RCC 7860 (cell line): Measurements from ENCODE around the gene LAMA5.

Source experiments
- DNase-seq: peaks from one replicate; pipeline ENCODE4 v3.0.0-alpha.2; 2015; ENCODE audit warnings: low spot score
- FAIRE-seq: peaks from 2 replicates; lab custom pipeline; 2012; peaks lifted over from hg19 to GRCh38; lab: Jason Lieb, UNC

Gene LAMA5

DNA sequence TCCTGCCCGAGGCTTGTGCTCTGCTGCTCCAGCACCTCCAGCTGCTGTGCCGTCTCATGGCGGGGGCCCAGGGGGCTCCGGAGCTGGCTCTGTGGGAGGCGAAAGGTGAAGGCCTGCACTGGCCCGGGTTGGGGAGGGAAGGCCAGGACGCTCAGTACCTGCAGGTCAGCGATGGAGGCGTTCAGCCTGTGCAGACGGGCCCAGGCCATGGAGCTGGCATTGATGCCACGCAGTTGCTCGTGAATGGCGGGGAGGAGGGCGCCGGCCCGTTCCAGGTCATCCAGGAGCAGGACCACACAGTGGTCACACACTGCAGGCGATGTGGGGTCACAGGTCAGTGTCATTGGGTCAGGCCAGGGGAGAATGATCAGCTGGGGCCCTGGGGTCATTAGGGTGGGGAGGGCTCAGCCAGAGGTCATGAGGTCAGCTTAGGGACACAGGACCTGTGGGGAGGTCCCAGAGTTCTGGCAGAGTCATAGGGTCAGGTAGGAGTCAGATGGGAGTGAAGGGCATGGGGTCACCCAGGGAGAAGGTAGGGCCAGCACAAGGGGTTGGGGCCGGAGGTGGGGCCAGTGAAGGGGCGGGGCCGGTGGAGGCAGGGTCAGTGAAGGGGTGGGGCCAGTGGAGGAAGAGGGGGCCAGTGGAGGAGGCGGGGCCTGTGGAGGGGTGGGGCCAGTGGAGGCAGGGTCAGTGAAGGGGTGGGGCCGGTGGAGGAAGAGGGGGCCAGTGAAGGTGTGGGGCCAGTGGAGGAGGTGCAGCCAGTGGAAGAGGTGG lies 46.3 kb downstream of the LAMA5 start:
- DNase-seq (no peak), FAIRE-seq (no peak)

GRCh38 chr20:62319346-62319909 lies 47.7 kb downstream of the LAMA5 start:
- FAIRE-seq (no peak), DNase-seq (no peak)

DNA sequence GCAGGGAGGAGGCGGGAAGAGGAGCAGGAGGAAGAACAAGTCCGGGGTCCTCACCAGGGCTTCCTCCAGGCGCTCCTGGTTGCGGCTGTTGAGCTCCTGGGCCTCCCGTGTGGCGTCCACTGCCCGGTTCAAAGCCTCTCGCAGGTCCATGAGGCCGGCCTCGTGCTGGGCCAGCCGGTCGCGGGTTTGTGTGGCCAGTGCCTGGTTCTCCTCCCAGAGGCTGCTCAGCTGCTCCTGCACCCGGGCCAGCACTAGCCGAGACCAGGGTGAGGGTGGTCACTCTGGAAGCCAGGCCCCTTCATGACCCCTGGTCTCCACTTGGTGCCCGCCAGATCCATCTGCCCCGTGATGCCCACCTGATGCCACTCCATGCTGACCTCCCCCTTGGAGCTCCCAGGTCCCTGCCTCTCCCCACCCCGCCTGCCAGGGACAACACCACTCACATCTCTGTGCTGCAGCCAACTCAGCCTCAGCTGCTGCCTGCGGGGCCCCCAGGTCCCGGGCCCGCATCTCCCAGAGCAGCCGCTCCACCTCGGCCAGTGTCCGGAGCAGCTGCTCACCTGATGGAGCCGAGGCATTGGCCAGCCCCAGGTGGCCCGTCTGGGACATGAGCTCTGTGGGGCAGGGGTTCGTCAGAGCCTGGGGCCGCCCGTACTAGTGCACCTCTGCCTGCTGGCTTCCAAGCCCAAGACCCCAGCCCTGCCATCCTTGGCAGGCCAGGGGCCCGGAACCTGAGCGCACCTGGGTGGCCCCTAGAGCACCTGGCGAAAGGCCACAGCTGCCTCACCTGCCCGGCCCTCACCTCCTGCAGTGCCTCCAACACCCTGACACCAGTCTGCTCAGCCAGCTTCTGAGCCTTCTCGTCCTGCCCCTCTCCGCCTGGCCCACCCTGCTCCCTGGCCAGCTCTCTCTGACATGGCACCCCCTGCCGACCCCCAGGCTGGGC lies 48.4 kb downstream of the LAMA5 start:
- DNase-seq: no peak
- no peak for FAIRE-seq

GRCh38 chr20:62317167-62317655 lies 49.9 kb downstream of the LAMA5 start:
- no peak for FAIRE-seq

GRCh38 chr20:62316331-62317166 lies 50.6 kb downstream of the LAMA5 start:
- DNase-seq (no peak), FAIRE-seq (no peak)

More at GRCh38 chr20:62317167-62317655, 49.9 kb downstream of the LAMA5 start:
- DNase-seq: no peak

GRCh38 chr20:62315773-62316172 lies 51.3 kb downstream of the LAMA5 start:
- DNase-seq (no peak), FAIRE-seq (no peak)

DNA sequence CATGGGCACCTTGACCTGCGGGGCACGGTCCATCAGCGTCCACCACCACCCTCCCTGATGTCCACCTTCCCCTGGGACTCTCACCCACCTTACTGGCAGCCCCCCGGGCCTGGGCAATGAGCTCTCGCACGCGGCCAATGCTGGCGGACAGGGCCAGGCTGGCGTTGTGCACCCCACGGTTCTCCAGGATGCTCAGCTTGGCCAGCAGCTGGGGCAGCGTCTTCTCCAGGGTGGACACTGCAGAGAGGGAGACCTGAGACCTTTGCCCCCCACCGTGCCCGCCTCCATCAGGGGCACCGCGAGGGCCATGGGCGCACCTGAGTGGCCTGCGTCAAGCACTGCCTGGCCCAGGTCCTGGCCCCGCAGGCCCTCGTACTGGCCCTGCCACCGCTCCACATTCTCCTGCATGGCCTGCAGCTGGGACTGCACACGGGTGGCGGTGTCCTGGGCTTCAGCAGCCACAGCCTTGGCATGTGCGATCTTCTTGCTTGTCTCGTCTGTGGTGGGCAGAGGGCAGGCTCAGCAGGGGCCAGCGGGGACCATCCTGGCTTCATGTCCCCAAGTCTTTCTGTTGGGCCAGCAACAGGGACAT lies 52.3 kb downstream of the LAMA5 start:
- no peak for FAIRE-seq
- no peak for DNase-seq

- no peak for FAIRE-seq
These were observed 52.8 kb downstream of the LAMA5 start for GRCh38 chr20:62314339-62314638.

GRCh38 chr20:62313460-62314338 lies 53.4 kb downstream of the LAMA5 start:
- DNase-seq: no peak
- no peak for FAIRE-seq

More at GRCh38 chr20:62314339-62314638, 52.8 kb downstream of the LAMA5 start:
- DNase-seq: no peak

DNA sequence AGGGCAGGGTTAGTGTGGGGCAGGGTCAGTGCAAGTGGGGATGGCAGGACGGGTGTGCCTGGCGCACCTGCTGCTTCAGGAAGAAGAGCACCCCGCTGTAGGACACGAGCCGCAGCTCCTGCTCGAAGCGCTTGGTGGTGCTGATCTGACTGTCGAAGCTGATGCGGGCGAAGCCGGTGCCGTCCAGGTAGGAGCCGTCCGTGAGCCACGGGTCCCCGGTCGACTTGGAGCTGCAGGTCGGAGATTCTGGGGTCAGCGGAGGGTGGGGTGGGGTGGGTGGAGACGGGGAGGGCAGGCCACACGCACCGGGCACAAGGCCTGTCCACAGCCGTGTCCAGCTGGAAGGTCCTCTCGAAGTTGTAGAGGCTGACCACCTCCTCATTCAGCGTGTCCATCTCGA lies 54.1 kb downstream of the LAMA5 start:
- no peak for FAIRE-seq
- no peak for DNase-seq

DNA sequence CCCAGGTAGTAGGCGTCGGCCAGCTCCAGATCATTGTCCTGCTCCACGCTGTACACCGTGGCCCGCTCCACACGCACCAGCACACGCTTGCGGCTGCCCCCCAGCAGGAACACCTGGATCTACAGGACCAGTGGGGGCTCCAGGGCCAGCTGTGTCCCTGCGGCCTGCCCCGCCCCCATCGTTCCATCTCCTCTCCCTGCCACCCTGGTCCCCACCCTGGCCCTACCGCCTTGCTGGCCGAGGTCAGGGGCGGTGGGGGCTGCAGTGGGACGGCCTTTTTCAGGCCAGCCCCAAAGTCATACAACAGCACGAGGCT lies 54.5 kb downstream of the LAMA5 start:
- FAIRE-seq (no peak), DNase-seq (no peak)

- no peak for DNase-seq
- FAIRE-seq: no peak
These were observed 55.1 kb downstream of the LAMA5 start for GRCh38 chr20:62311832-62312661.

DNA sequence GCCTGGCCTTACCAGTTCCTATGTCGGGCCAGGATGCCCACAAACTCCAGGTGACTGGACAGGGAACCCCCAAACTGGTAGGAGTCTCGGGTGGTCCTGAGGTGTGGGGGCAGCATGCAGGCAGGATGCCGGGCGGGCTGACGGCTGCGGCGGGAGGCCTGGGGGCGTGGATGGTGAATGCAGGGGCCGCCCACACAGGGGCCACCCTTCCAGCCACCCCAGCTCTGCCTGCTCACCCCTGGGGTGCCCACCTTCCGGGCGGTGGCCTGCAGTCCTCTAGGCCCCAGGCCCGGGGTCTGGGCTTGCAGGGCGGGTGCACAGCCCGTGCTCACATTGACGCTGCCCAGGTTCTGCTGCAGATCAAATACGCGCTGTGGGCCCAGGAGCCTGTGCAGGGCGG lies 56.0 kb downstream of the LAMA5 start:
- no peak for DNase-seq
- FAIRE-seq: no peak

- DNase-seq (no peak), FAIRE-seq (no peak)
These were observed 56.4 kb downstream of the LAMA5 start for GRCh38 chr20:62310757-62311121.

DNA sequence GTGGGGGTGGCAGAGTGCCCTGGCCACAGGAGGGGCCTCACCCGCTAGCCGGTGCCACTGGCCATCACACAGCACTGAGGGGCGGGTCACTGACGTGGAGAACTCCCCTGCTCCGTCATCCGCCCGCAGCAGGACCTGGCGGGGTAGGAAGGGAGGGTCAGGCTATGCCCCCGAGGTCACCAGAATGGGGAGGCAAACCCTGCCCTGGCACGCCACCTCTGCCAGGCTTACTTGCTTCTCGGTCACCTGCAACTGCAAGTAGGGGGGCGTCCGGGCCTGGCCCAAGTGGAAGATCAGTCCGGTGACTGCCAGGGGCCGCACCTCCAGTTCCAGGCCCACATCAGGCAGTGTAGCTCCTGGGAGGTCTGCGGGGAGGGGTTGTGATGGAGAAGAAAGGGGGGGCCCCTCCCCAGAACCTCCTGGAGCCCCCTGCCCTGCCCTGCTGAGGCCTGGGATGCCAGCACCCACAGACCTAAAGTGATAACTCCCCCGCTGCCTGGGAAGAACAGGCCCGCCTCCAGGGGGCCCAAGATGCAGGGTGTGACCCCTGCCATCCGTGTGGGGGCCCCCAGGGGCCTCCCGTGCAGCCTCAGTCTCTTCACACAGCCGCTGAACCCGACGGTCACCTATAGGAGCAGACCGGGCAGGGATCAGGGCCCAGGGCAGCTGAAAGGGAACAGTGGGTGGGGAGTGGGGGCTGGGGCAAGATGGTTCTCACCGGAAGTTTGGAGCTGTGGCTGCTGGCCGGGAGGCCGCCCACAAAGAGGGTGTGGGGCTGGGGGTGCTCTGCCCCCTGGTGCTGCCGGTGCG lies 57.0 kb downstream of the LAMA5 start:
- DNase-seq: no peak
- no peak for FAIRE-seq

- FAIRE-seq: no peak
- no peak for DNase-seq
These were observed 57.7 kb downstream of the LAMA5 start for GRCh38 chr20:62309198-62309944.
